GM12865 (cell line): ENCODE results near the gene TBCD.
"Not testable (repeated sequence)": the region's sequence is repeated elsewhere in the genome, so short reads cannot be mapped to it uniquely, and the experiment has no call there.

Experiments
- DNase-seq: peaks from one replicate; pipeline ENCODE4 v3.0.0; 2010; ENCODE audit warnings: low read depth
- H3K4me3 ChIP-seq: 2 replicates; pipeline ENCODE4 v1.5.1; 2011; ENCODE audit warnings: mild to moderate bottlenecking, low read depth, low read length, control low read depth
- CTCF ChIP-seq: IDR thresholded peaks from 2 replicates; pipeline ENCODE4 v1.5.1; 2011; ENCODE audit warnings: low read length, control low read depth, low read depth, inconsistent platforms; ENCODE audit not compliant: insufficient read depth; ENCODE audit errors: missing control alignments

The TBCD gene

GRCh38 chr17:82734987-82735866, 16.6 kb upstream of the TBCD start, which contains the start of gene FN3K:
FN3K (plus strand) TSS chr17:82735615; CDS start chr17:82735637, 22 bp downstream.
- TF ChIP-seq CTCF, result no peak
- H3K4me3 ChIP-seq, result no peak within 1 kb of the TSS
- no peak for DNase-seq

- DNase-seq, result no peak
Measured at GRCh38 chr17:82736511-82737185, 15.2 kb upstream of the TBCD start.

GRCh38 chr17:82737967-82738877, 13.6 kb upstream of the TBCD start:
- no peak for TF ChIP-seq CTCF
- DNase-seq, result no peak
- no peak overlapping the region for H3K4me3 ChIP-seq

More at GRCh38 chr17:82736511-82737185, 15.2 kb upstream of the TBCD start:
- no peak overlapping the region for H3K4me3 ChIP-seq
- TF ChIP-seq CTCF, result no peak

GRCh38 chr17:82740906-82741759, 10.7 kb upstream of the TBCD start:
- H3K4me3 ChIP-seq, result no peak overlapping the region
- no peak for TF ChIP-seq CTCF
- no peak for DNase-seq

- no peak overlapping the region for H3K4me3 ChIP-seq
- no peak for TF ChIP-seq CTCF
- DNase-seq, result no peak
Measured at GRCh38 chr17:82743344-82744219, 8.3 kb upstream of the TBCD start.

GRCh38 chr17:82744736-82745135, 7.1 kb upstream of the TBCD start:
- DNase-seq, H3K4me3 ChIP-seq: not testable (repeated sequence)
